ENCODE data around the gene PCDHB13. TPM values are rescaled to one million over a fixed set of nuclear protein-coding genes. Genes with fewer than 3 reads are reported as not detected.
"Not testable (repeated sequence)": the region's sequence is repeated elsewhere in the genome, so short reads cannot be mapped to it uniquely, and the experiment has no call there.

PCDHB13 gene
- total RNA-seq (0.26 and 1.5 TPM in 2 replicates), polyA plus RNA-seq (0.24 and 0.62 TPM in 2 replicates), polyA minus RNA-seq (ENCODE audit: low replicate concordance) (0.44 and 0.63 TPM in 2 replicates)
- polyA plus RNA-seq (2012), result 0.10 and 0.37 TPM in 2 replicates

GRCh38 chr5:141213656-141214339 lies at the start of gene PCDHB13:
Gene PCDHB13, plus strand, starts transcription at chr5:141213919. Its CDS starts 205 bp downstream, at chr5:141214124.
- DNase-seq (ENCODE audit: low read depth in 2 of 2), result peak; percentile 10 to 21
- H4K20me1 ChIP-seq (ENCODE audit: control insufficient read depth, extremely low read depth, insufficient read depth, low read length); H3K4me1 ChIP-seq (ENCODE audit: control insufficient read depth, extremely low read depth, insufficient read depth, low read length); H3K9ac ChIP-seq (ENCODE audit: insufficient read depth, low read length); H3K4me3 ChIP-seq (replicated peaks in 1 of 4; ENCODE audit: control extremely low read depth in 1 of 4, insufficient read depth in 1 of 4, low read depth in 3 of 4, low read length in 4 of 4); H3K4me2 ChIP-seq (ENCODE audit: extremely low read depth, insufficient read depth, low read length); H3K9me3 ChIP-seq (ENCODE audit: control insufficient read depth, insufficient read depth, low read depth, low read length); H3K79me2 ChIP-seq (ENCODE audit: control insufficient read depth, insufficient read depth, low read length); H3K27me3 ChIP-seq (ENCODE audit: control insufficient read depth, insufficient read depth, low read length); H3K27ac ChIP-seq (ENCODE audit: insufficient read depth, low read length); H3K36me3 ChIP-seq (ENCODE audit: control insufficient read depth, insufficient read depth, low read length); H2AFZ ChIP-seq (ENCODE audit: low read length): not testable (repeated sequence)

- TF ChIP-seq CTCF (conservative IDR thresholded peaks at IDR 0.05 in 1 of 2, IDR thresholded peaks at IDR 0.05 in 1 of 2; ENCODE audit: low read depth in 1 of 2, low read length in 2 of 2) (peak in 1 of 2 donors; percentile 24), EZH2 (IDR thresholded peaks at IDR 0.05; ENCODE audit: low read length, missing control alignments) (no peak)
- Histone ChIP-seq H3K9ac (ENCODE audit: insufficient read depth, low read length) (no peak within 1 kb of the TSS), H2AFZ (ENCODE audit: low read length) (no peak within 1 kb of the TSS), H3K27ac (ENCODE audit: insufficient read depth, low read length) (no peak within 1 kb of the TSS), H3K27me3 (ENCODE audit: control insufficient read depth, insufficient read depth, low read length) (no peaks in the 10 kb centered on the region), H4K20me1 (ENCODE audit: control insufficient read depth, extremely low read depth, insufficient read depth, low read length) (no peaks in the 10 kb centered on the region), H3K4me2 (ENCODE audit: extremely low read depth, insufficient read depth, low read length) (no peak within 1 kb of the TSS), H3K79me2 (ENCODE audit: control insufficient read depth, insufficient read depth, low read length) (no peaks in the 10 kb centered on the region), H3K9me3 (ENCODE audit: control insufficient read depth, insufficient read depth, low read depth, low read length) (no peaks in the 10 kb centered on the region), H3K4me3 (replicated peaks in 1 of 4; ENCODE audit: control extremely low read depth in 1 of 4, insufficient read depth in 1 of 4, low read depth in 3 of 4, low read length in 4 of 4) (peak within 1 kb of the TSS in 2 of 4 experiments; percentile 28 to 30), H3K36me3 (ENCODE audit: control insufficient read depth, insufficient read depth, low read length) (no peaks in the 10 kb centered on the region), H3K4me1 (ENCODE audit: control insufficient read depth, extremely low read depth, insufficient read depth, low read length) (no peaks in the 10 kb centered on the region)
- DNase-seq (ENCODE audit: low read depth in 2 of 2), result peak; percentile 3 to 24
These were observed 41.1 kb upstream of the PCDHB13 start, which contains the start of gene PCDHB7 for GRCh38 chr5:141172381-141173204. Gene PCDHB7, plus strand, starts transcription at chr5:141172644. Its CDS starts 192 bp downstream, at chr5:141172836.

GRCh38 chr5:141174291-141175104 lies 39.2 kb upstream of the PCDHB13 start:
- not testable (repeated sequence) for H3K79me2 ChIP-seq (ENCODE audit: control insufficient read depth, insufficient read depth, low read length); H3K27me3 ChIP-seq (ENCODE audit: control insufficient read depth, insufficient read depth, low read length); H3K4me1 ChIP-seq (ENCODE audit: control insufficient read depth, extremely low read depth, insufficient read depth, low read length); H3K9me3 ChIP-seq (ENCODE audit: control insufficient read depth, insufficient read depth, low read depth, low read length); H3K36me3 ChIP-seq (ENCODE audit: control insufficient read depth, insufficient read depth, low read length); H4K20me1 ChIP-seq (ENCODE audit: control insufficient read depth, extremely low read depth, insufficient read depth, low read length); H2AFZ ChIP-seq (ENCODE audit: low read length); H3K4me3 ChIP-seq (replicated peaks in 1 of 4; ENCODE audit: control extremely low read depth in 1 of 4, insufficient read depth in 1 of 4, low read depth in 3 of 4, low read length in 4 of 4); H3K27ac ChIP-seq (ENCODE audit: insufficient read depth, low read length); DNase-seq (ENCODE audit: low read depth in 2 of 2); H3K4me2 ChIP-seq (ENCODE audit: extremely low read depth, insufficient read depth, low read length); H3K9ac ChIP-seq (ENCODE audit: insufficient read depth, low read length)

Data from fibroblast of lung (primary cell).